ENCODE data around the gene RAPH1.

RAPH1 gene

DNA sequence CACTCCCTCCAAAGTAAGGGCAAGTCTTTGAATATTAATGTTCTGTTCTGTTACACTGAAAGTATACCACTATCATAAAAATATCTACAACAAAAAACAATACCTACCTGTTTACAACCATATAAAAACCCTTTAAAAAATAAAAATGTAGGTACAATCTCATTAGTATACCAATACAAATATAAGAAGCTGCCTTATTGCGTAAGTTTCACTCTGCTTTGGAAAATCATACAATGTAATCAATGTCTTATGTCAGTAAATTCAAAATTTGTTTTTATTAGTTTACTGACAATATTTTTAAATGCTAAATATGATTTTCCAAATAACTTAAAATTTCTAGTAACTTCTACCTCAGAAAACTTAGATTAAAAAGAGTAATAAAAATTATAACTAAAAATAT lies 72.8 kb downstream of the RAPH1 start:
- Histone ChIP-seq H3K4ac (ENCODE audit: low read depth in 1 of 2, low read length in 2 of 2) (no peak overlapping the region), H3K18ac (ENCODE audit: low read depth in 1 of 2, low read length in 2 of 2) (no peak overlapping the region), H2BK12ac (ENCODE audit: low read length in 2 of 2) (no peak overlapping the region), H3K36me3 (ENCODE audit: control insufficient read depth in 1 of 2, insufficient read depth in 2 of 2, low read depth in 1 of 2, low read length in 2 of 2) (peaks cover 3 to 55% of the 10 kb centered on the region in 2 experiments), H3K27ac (ENCODE audit: low read length, poor library complexity, severe bottlenecking) (no peak overlapping the region), H3K4me3 (ENCODE audit: insufficient read depth in 1 of 2, low read depth in 1 of 2, low read length in 2 of 2) (no peak overlapping the region), H4K8ac (ENCODE audit: low read length) (no peak overlapping the region), H3K23ac (ENCODE audit: low read length in 2 of 2) (no peak overlapping the region), H2BK15ac (ENCODE audit: low read depth, poor library complexity, severe bottlenecking) (no peak overlapping the region), H2AFZ (ENCODE audit: low read depth, low read length) (no peak overlapping the region), H3K4me1 (ENCODE audit: control insufficient read depth, insufficient read depth, low read depth, low read length) (no peaks in the 10 kb centered on the region), H3K9ac (ENCODE audit: low read length) (no peak overlapping the region), H3K79me1 (replicated peaks; ENCODE audit: low read length, poor library complexity, severe bottlenecking) (peaks cover 10% of the 10 kb centered on the region), H3K27me3 (ENCODE audit: control insufficient read depth in 1 of 2, insufficient read depth in 1 of 2, low read length in 2 of 2) (no peaks in the 10 kb centered on the region), H4K91ac (ENCODE audit: low read length) (no peak overlapping the region), H3K9me3 (ENCODE audit: control insufficient read depth, low read length) (no peaks in the 10 kb centered on the region), H3K4me2 (ENCODE audit: low read length, poor library complexity, severe bottlenecking) (no peak overlapping the region), H3K14ac (ENCODE audit: low read length in 2 of 2) (no peak overlapping the region), H2BK120ac (ENCODE audit: low read depth, low read length) (no peak overlapping the region), H2BK5ac (ENCODE audit: low read depth, low read length, poor library complexity, severe bottlenecking) (no peak overlapping the region), H2AK5ac (ENCODE audit: low read length, severe bottlenecking) (no peak overlapping the region)
- peak; percentile 17 for DNase-seq
- WGBS = no CpG with 5 or more reads among the region's 1 CpG

DNA sequence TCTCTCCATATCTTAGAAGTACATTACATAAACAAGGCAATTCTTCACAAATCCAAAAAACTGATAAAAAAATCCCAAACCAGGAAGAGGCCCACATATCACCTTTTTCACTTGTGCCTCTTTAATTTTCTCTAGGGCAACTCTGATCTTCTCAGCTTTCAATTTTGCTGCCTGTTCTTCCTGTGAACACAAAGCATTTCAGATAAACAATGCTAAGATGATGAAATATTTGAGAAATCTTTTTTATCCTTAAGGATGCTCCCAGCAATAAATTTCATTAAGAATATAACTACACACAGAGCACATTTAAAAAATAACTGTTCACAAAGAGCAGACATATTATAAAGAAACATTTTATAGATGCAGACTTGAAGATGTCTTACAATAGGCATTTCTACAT lies 73.4 kb downstream of the RAPH1 start:
- H3K27me3 ChIP-seq (ENCODE audit: control insufficient read depth in 1 of 2, insufficient read depth in 1 of 2, low read length in 2 of 2) = no peaks in the 10 kb centered on the region
- H3K9me3 ChIP-seq (ENCODE audit: control insufficient read depth, low read length) = no peaks in the 10 kb centered on the region
- no peak for DNase-seq
- H3K23ac ChIP-seq (ENCODE audit: low read length in 2 of 2) = no peak overlapping the region
- H3K79me1 ChIP-seq (replicated peaks; ENCODE audit: low read length, poor library complexity, severe bottlenecking) = peaks cover 10% of the 10 kb centered on the region
- H2BK15ac ChIP-seq (ENCODE audit: low read depth, poor library complexity, severe bottlenecking) = no peak overlapping the region
- H3K4me3 ChIP-seq (ENCODE audit: insufficient read depth in 1 of 2, low read depth in 1 of 2, low read length in 2 of 2) = no peak overlapping the region
- H3K14ac ChIP-seq (ENCODE audit: low read length in 2 of 2) = no peak overlapping the region
- no peak overlapping the region for H3K4me2 ChIP-seq (ENCODE audit: low read length, poor library complexity, severe bottlenecking)
- no peak overlapping the region for H2AK5ac ChIP-seq (ENCODE audit: low read length, severe bottlenecking)
- no peak overlapping the region for H2AFZ ChIP-seq (ENCODE audit: low read depth, low read length)
- H2BK120ac ChIP-seq (ENCODE audit: low read depth, low read length) = no peak overlapping the region
- no peak overlapping the region for H3K4ac ChIP-seq (ENCODE audit: low read depth in 1 of 2, low read length in 2 of 2)
- no peak overlapping the region for H2BK5ac ChIP-seq (ENCODE audit: low read depth, low read length, poor library complexity, severe bottlenecking)
- H3K9ac ChIP-seq (ENCODE audit: low read length) = no peak overlapping the region
- no peak overlapping the region for H2BK12ac ChIP-seq (ENCODE audit: low read length in 2 of 2)
- no peak overlapping the region for H3K18ac ChIP-seq (ENCODE audit: low read depth in 1 of 2, low read length in 2 of 2)
- no peak overlapping the region for H4K91ac ChIP-seq (ENCODE audit: low read length)
- no peak overlapping the region for H4K8ac ChIP-seq (ENCODE audit: low read length)
- H3K36me3 ChIP-seq (ENCODE audit: control insufficient read depth in 1 of 2, insufficient read depth in 2 of 2, low read depth in 1 of 2, low read length in 2 of 2) = peaks cover 6 to 60% of the 10 kb centered on the region in 2 experiments
- no peaks in the 10 kb centered on the region for H3K4me1 ChIP-seq (ENCODE audit: control insufficient read depth, insufficient read depth, low read depth, low read length)
- H3K27ac ChIP-seq (ENCODE audit: low read length, poor library complexity, severe bottlenecking) = no peak overlapping the region

GRCh38 chr2:203455209-203455608 lies 79.9 kb downstream of the RAPH1 start:
- no peaks in the 10 kb centered on the region for H3K27me3 ChIP-seq (ENCODE audit: control insufficient read depth in 1 of 2, insufficient read depth in 1 of 2, low read length in 2 of 2)
- H3K79me1 ChIP-seq (replicated peaks; ENCODE audit: low read length, poor library complexity, severe bottlenecking) = peaks cover 3% of the 10 kb centered on the region
- no peak overlapping the region for H3K18ac ChIP-seq (ENCODE audit: low read depth in 1 of 2, low read length in 2 of 2)
- H2BK15ac ChIP-seq (ENCODE audit: low read depth, poor library complexity, severe bottlenecking) = no peak overlapping the region
- WGBS = 95% methylated on average over 3 of the region's 3 CpGs
- no peak overlapping the region for H3K4ac ChIP-seq (ENCODE audit: low read depth in 1 of 2, low read length in 2 of 2)
- DNase-seq = no peak
- H2BK120ac ChIP-seq (ENCODE audit: low read depth, low read length) = no peak overlapping the region
- H3K27ac ChIP-seq (ENCODE audit: low read length, poor library complexity, severe bottlenecking) = no peak overlapping the region
- H3K9me3 ChIP-seq (ENCODE audit: control insufficient read depth, low read length) = no peaks in the 10 kb centered on the region
- peaks cover 6 to 88% of the 10 kb centered on the region in 2 experiments for H3K36me3 ChIP-seq (ENCODE audit: control insufficient read depth in 1 of 2, insufficient read depth in 2 of 2, low read depth in 1 of 2, low read length in 2 of 2)
- H2AK5ac ChIP-seq (ENCODE audit: low read length, severe bottlenecking) = no peak overlapping the region
- H2AFZ ChIP-seq (ENCODE audit: low read depth, low read length) = no peak overlapping the region
- no peak overlapping the region for H3K23ac ChIP-seq (ENCODE audit: low read length in 2 of 2)
- H3K14ac ChIP-seq (ENCODE audit: low read length in 2 of 2) = no peak overlapping the region
- H3K9ac ChIP-seq (ENCODE audit: low read length) = no peak overlapping the region
- peaks cover 2% of the 10 kb centered on the region for H3K4me1 ChIP-seq (ENCODE audit: control insufficient read depth, insufficient read depth, low read depth, low read length)
- no peak overlapping the region for H2BK5ac ChIP-seq (ENCODE audit: low read depth, low read length, poor library complexity, severe bottlenecking)
- no peak overlapping the region for H2BK12ac ChIP-seq (ENCODE audit: low read length in 2 of 2)
- no peak overlapping the region for H4K91ac ChIP-seq (ENCODE audit: low read length)
- no peak overlapping the region for H4K8ac ChIP-seq (ENCODE audit: low read length)
- H3K4me3 ChIP-seq (ENCODE audit: insufficient read depth in 1 of 2, low read depth in 1 of 2, low read length in 2 of 2) = no peak overlapping the region
- no peak overlapping the region for H3K4me2 ChIP-seq (ENCODE audit: low read length, poor library complexity, severe bottlenecking)

DNA sequence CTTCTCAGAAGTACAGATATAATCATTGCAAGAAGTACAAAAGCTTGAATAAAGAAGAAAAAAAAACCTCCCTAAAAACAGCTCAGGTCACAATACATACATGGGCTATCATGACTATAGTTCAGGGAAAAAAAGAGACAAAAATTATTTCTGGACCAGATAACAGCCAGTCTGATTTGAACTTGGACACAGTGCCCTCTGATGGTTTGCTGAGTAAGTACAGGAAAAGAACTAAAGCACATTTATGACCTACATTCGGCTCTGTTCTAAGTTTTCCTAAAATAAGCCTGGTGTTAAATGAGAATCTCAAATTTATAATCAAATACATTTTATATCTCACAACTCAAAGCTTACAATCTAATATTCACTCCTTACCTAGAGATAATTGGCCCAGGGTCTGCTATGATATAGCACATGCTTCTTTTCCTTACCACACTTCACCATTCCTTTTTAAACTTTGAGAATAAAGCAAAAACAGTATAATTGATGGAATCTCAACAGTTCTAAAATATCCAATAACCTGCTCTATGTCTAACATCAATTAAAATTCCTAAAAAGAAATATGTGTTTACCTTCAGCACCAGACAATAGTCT lies 81.1 kb downstream of the RAPH1 start:
- H3K9me3 ChIP-seq (ENCODE audit: control insufficient read depth, low read length) = no peaks in the 10 kb centered on the region
- H2BK5ac ChIP-seq (ENCODE audit: low read depth, low read length, poor library complexity, severe bottlenecking) = no peak overlapping the region
- H3K9ac ChIP-seq (ENCODE audit: low read length) = peak overlapping the region; percentile 42
- no peak overlapping the region for H3K4me3 ChIP-seq (ENCODE audit: insufficient read depth in 1 of 2, low read depth in 1 of 2, low read length in 2 of 2)
- peaks cover 5 to 85% of the 10 kb centered on the region in 2 experiments for H3K36me3 ChIP-seq (ENCODE audit: control insufficient read depth in 1 of 2, insufficient read depth in 2 of 2, low read depth in 1 of 2, low read length in 2 of 2)
- H2BK12ac ChIP-seq (ENCODE audit: low read length in 2 of 2) = no peak overlapping the region
- H3K18ac ChIP-seq (ENCODE audit: low read depth in 1 of 2, low read length in 2 of 2) = no peak overlapping the region
- no peak overlapping the region for H2BK120ac ChIP-seq (ENCODE audit: low read depth, low read length)
- no peaks in the 10 kb centered on the region for H3K27me3 ChIP-seq (ENCODE audit: control insufficient read depth in 1 of 2, insufficient read depth in 1 of 2, low read length in 2 of 2)
- DNase-seq = peak; percentile 69
- H2AFZ ChIP-seq (ENCODE audit: low read depth, low read length) = no peak overlapping the region
- no peak overlapping the region for H4K91ac ChIP-seq (ENCODE audit: low read length)
- H3K4ac ChIP-seq (ENCODE audit: low read depth in 1 of 2, low read length in 2 of 2) = no peak overlapping the region
- H2BK15ac ChIP-seq (ENCODE audit: low read depth, poor library complexity, severe bottlenecking) = no peak overlapping the region
- H3K4me2 ChIP-seq (ENCODE audit: low read length, poor library complexity, severe bottlenecking) = no peak overlapping the region
- H3K4me1 ChIP-seq (ENCODE audit: control insufficient read depth, insufficient read depth, low read depth, low read length) = peaks cover 2% of the 10 kb centered on the region
- no peak overlapping the region for H3K23ac ChIP-seq (ENCODE audit: low read length in 2 of 2)
- peaks cover 4% of the 10 kb centered on the region for H3K79me1 ChIP-seq (replicated peaks; ENCODE audit: low read length, poor library complexity, severe bottlenecking)
- H4K8ac ChIP-seq (ENCODE audit: low read length) = no peak overlapping the region
- WGBS = 40% methylated on average over 1 of the region's 1 CpG
- H3K14ac ChIP-seq (ENCODE audit: low read length in 2 of 2) = no peak overlapping the region
- H2AK5ac ChIP-seq (ENCODE audit: low read length, severe bottlenecking) = no peak overlapping the region
- H3K27ac ChIP-seq (ENCODE audit: low read length, poor library complexity, severe bottlenecking) = no peak overlapping the region
